ENCODE results near the gene TAC1. TPM values are rescaled to one million over a fixed set of nuclear protein-coding genes. Genes with fewer than 3 reads are reported as not detected.

The TAC1 gene
- total RNA-seq, 1 experiment from 2014 or later = 0.86 TPM

Other genes starting within 250 kb of the TAC1 start
- gene ASNS, start 140.3 kb downstream of the TAC1 start, total RNA-seq (2014; rRNA removed; shearing (Covaris generic)) = 30.8 and 33.3 TPM in 2 replicates

Measured in Daoy (cell line).